Adrenal gland (tissue), 5 donors: ENCODE measurements around the gene RNASE8.

Source experiments
- CTCF ChIP-seq, 6 experiments: fragments of 450-650 bp in 4 of 6; fragments of 200-600 bp in 2 of 6; sonication (generic) in 1 of 6; IDR thresholded peaks; 1 replicate in 5 of 6; 2 replicates in 1 of 6; pipeline versions ENCODE4 v1.5.1 to v1.8.0; 2016 to 2021; ENCODE audit warnings: antibody characterized with exemption in 6 of 6, mild to moderate bottlenecking in 2 of 6, moderate library complexity in 1 of 6
- POLR2A ChIP-seq, 2 donors: fragments of 450-650 bp; IDR thresholded peaks; one replicate each; pipeline ENCODE4 v1.6.1; 2017; ENCODE audit warnings: antibody characterized with exemption in 2 of 2, mild to moderate bottlenecking in 2 of 2, moderate library complexity in 1 of 2
- donor health status: DM: no; HTN: no; CAD: no.

- no peak for TF ChIP-seq CTCF (IDR thresholded peaks at IDR 0.05)
- no peak for TF ChIP-seq POLR2A (IDR thresholded peaks at IDR 0.05)
Observed at GRCh38 chr14:21061347-21061668, 3.7 kb downstream of the RNASE8 start.
